ENCODE results near the gene RNF11.

RNF11 gene

GRCh38 chr1:51313961-51314777 is 78.1 kb downstream of the RNF11 start:
- TF ChIP-seq ESRRG (CRISPR knock-in tag; IDR thresholded peaks at IDR 0.05) (no peak), GLIS3 (CRISPR knock-in tag; IDR thresholded peaks at IDR 0.05) (no peak), ZNF565 (CRISPR knock-in tag; conservative IDR thresholded peaks at IDR 0.05; ENCODE audit: low read depth) (no peak), ZC3H10 (CRISPR knock-in tag; IDR thresholded peaks at IDR 0.05) (no peak), RARB (CRISPR knock-in tag; IDR thresholded peaks at IDR 0.05) (no peak), PPARA (CRISPR knock-in tag; IDR thresholded peaks at IDR 0.05; ENCODE audit: borderline replicate concordance) (no peak)

GRCh38 chr1:51314974-51315373 is 78.9 kb downstream of the RNF11 start:
- no peak for ATAC-seq
- TF ChIP-seq ZNF8 (CRISPR knock-in tag; IDR thresholded peaks at IDR 0.05) = no peak
- no peak for TF ChIP-seq CREB5 (CRISPR knock-in tag; IDR thresholded peaks at IDR 0.05; ENCODE audit: low read depth)
- no peak for TF ChIP-seq PPARA (CRISPR knock-in tag; IDR thresholded peaks at IDR 0.05; ENCODE audit: borderline replicate concordance)
- TF ChIP-seq PATZ1 (CRISPR knock-in tag; IDR thresholded peaks at IDR 0.05; ENCODE audit: borderline replicate concordance) = no peak
- no peak for TF ChIP-seq ZNF565 (CRISPR knock-in tag; conservative IDR thresholded peaks at IDR 0.05; ENCODE audit: low read depth)
- no peak for TF ChIP-seq ZC3H10 (CRISPR knock-in tag; IDR thresholded peaks at IDR 0.05)
- no peak for TF ChIP-seq GLIS3 (CRISPR knock-in tag; IDR thresholded peaks at IDR 0.05)
- no peak for TF ChIP-seq TCF4 (CRISPR knock-in tag; IDR thresholded peaks at IDR 0.05; ENCODE audit: borderline replicate concordance)
- no peak for TF ChIP-seq ZNF70 (CRISPR knock-in tag; IDR thresholded peaks at IDR 0.05)
- no peak for TF ChIP-seq ISL1 (CRISPR knock-in tag; IDR thresholded peaks at IDR 0.05)
- TF ChIP-seq OSR1 (CRISPR knock-in tag; IDR thresholded peaks at IDR 0.05) = no peak
- TF ChIP-seq ZFP30 (CRISPR knock-in tag; IDR thresholded peaks at IDR 0.05) = no peak
- no peak for TF ChIP-seq CSDC2 (CRISPR knock-in tag; IDR thresholded peaks at IDR 0.05)
- no peak for TF ChIP-seq BACH2 (CRISPR knock-in tag; IDR thresholded peaks at IDR 0.05; ENCODE audit: borderline replicate concordance)
- TF ChIP-seq ARNTL (CRISPR knock-in tag; IDR thresholded peaks at IDR 0.05; ENCODE audit: borderline replicate concordance, low read depth) = no peak

More at GRCh38 chr1:51313961-51314777, 78.1 kb downstream of the RNF11 start:
- peak; percentile 55 for ATAC-seq

- ATAC-seq = no peak
- no peak for TF ChIP-seq ZFP30 (CRISPR knock-in tag; IDR thresholded peaks at IDR 0.05)
- no peak for TF ChIP-seq SNAI2 (CRISPR knock-in tag; IDR thresholded peaks at IDR 0.05)
- TF ChIP-seq ZNF8 (CRISPR knock-in tag; IDR thresholded peaks at IDR 0.05) = no peak
- no peak for TF ChIP-seq CSDC2 (CRISPR knock-in tag; IDR thresholded peaks at IDR 0.05)
- TF ChIP-seq CSRNP3 (CRISPR knock-in tag; IDR thresholded peaks at IDR 0.05) = no peak
- TF ChIP-seq ZFP3 (CRISPR knock-in tag; IDR thresholded peaks at IDR 0.05) = no peak
- no peak for TF ChIP-seq RARB (CRISPR knock-in tag; IDR thresholded peaks at IDR 0.05)
- no peak for TF ChIP-seq POU6F1 (CRISPR knock-in tag; IDR thresholded peaks at IDR 0.05; ENCODE audit: borderline replicate concordance, low read depth)
- TF ChIP-seq GLIS3 (CRISPR knock-in tag; IDR thresholded peaks at IDR 0.05) = no peak
- TF ChIP-seq ZC3H10 (CRISPR knock-in tag; IDR thresholded peaks at IDR 0.05) = no peak
- TF ChIP-seq ZNF565 (CRISPR knock-in tag; conservative IDR thresholded peaks at IDR 0.05; ENCODE audit: low read depth) = no peak
- no peak for TF ChIP-seq PATZ1 (CRISPR knock-in tag; IDR thresholded peaks at IDR 0.05; ENCODE audit: borderline replicate concordance)
- TF ChIP-seq BACH2 (CRISPR knock-in tag; IDR thresholded peaks at IDR 0.05; ENCODE audit: borderline replicate concordance) = no peak
- no peak for TF ChIP-seq ARNTL (CRISPR knock-in tag; IDR thresholded peaks at IDR 0.05; ENCODE audit: borderline replicate concordance, low read depth)
- TF ChIP-seq TCF4 (CRISPR knock-in tag; IDR thresholded peaks at IDR 0.05; ENCODE audit: borderline replicate concordance) = no peak
- no peak for TF ChIP-seq PPARA (CRISPR knock-in tag; IDR thresholded peaks at IDR 0.05; ENCODE audit: borderline replicate concordance)
Observed at GRCh38 chr1:51316113-51316845, 80.2 kb downstream of the RNF11 start.

All from SK-N-SH treated with all-trans-retinoic acid at 6 μM for 48 hours (cell line).